NCI-H748 treated with DMSO at 0.1 percent for 48 hours (cell line): ENCODE data around the gene ICAM2.
"Not testable (repeated sequence)": the region's sequence is repeated elsewhere in the genome, so short reads cannot be mapped to it uniquely, and the experiment has no call there.

Experiments
- DNase-seq: peaks from one replicate; lab custom pipeline; 2025; lab: John Stamatoyannopoulos, UW

Gene ICAM2

GRCh38 chr17:64009571-64010402 lies 10.6 kb downstream of the ICAM2 start:
- DNase-seq = no peak

GRCh38 chr17:64008830-64009229 lies 11.6 kb downstream of the ICAM2 start:
- DNase-seq = no peak

DNA sequence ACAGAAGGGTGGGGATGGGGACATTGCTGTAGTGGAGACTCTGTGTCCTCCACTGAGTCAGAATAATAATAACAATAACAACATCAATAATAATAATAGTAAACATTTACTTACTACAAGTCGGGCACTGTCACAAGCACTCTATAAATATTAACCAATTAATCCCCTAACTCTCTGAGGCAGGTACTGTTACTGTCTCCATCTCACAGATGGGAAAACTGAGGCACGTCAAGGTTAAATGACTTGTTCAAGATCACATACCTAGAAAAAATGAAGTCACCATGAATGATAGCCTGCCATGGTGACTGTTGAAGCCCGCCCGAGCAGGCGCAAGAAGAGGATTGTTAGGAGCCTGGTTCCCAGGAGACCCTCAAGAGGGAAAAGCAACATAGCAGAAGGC lies 12.1 kb downstream of the ICAM2 start:
- no peak for DNase-seq

GRCh38 chr17:64007838-64008282 lies 12.6 kb downstream of the ICAM2 start:
- no peak for DNase-seq

GRCh38 chr17:64007089-64007837 lies 13.2 kb downstream of the ICAM2 start:
- DNase-seq = not testable (repeated sequence)

DNA sequence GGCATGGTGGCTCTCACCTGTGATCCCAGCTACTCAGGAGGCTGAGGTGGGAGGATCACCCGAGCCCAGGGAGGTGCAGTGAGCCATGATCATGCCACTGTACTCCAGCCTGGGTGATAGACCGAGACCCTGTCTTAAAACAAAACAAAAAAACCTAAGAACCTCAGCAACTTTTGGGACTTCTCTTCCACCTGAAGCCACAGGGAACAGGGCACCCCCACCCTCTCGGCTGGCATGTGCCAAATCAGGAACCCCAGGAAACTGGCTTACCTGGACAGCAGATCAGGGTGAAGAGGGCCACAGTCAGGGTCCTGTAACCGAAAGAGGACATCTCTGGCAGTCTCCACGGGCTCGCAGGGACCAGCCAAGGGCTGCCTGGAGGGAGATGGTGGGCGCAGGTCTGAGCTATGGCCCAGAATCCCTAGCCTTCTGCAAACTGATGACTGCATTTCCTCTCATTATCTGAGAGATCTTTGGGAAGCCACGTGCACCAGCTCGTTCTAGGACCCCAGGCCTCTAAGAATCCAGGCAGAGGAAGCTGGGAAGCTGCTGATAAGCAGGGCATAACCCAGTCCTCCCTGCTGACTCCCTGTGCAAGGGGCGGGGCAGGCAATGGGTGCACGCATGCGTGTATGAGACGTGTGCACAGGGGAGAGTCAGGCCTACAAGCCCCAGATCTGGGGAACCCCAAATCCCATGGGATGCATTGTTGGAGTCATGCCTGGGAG lies 13.9 kb downstream of the ICAM2 start:
- no peak for DNase-seq

- peak; percentile 3 for DNase-seq
Measured at GRCh38 chr17:64005734-64006167, 14.7 kb downstream of the ICAM2 start.

GRCh38 chr17:64004903-64005733 lies 15.3 kb downstream of the ICAM2 start:
- DNase-seq = no peak

DNA sequence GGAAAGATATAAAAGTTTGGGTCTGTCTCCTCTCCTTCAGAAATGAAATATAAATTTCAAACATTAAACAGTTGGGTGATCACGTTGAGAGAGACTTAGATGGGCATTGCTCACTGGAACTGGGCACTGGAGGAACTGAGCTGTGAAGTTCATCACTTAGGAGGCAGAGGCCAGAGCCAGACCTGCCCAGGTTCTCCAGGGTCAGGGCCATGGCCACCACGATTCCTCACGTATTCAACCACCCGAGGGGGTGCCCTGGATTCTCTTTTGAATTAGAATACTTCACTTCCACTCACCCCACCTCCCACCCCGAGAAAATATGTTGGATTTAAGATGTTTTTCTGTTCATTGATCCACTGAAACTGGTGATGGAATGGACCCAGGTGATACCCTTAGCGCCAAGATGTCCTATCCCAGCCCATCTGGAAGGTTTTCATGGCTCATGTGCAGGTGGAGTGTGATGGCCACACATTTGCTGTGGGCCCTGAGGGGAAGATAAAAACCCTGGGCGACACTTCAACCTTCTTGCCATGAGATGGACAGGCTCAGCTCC lies 16.1 kb downstream of the ICAM2 start:
- DNase-seq = no peak

GRCh38 chr17:64003526-64004121 lies 16.8 kb downstream of the ICAM2 start:
- no peak for DNase-seq

DNA sequence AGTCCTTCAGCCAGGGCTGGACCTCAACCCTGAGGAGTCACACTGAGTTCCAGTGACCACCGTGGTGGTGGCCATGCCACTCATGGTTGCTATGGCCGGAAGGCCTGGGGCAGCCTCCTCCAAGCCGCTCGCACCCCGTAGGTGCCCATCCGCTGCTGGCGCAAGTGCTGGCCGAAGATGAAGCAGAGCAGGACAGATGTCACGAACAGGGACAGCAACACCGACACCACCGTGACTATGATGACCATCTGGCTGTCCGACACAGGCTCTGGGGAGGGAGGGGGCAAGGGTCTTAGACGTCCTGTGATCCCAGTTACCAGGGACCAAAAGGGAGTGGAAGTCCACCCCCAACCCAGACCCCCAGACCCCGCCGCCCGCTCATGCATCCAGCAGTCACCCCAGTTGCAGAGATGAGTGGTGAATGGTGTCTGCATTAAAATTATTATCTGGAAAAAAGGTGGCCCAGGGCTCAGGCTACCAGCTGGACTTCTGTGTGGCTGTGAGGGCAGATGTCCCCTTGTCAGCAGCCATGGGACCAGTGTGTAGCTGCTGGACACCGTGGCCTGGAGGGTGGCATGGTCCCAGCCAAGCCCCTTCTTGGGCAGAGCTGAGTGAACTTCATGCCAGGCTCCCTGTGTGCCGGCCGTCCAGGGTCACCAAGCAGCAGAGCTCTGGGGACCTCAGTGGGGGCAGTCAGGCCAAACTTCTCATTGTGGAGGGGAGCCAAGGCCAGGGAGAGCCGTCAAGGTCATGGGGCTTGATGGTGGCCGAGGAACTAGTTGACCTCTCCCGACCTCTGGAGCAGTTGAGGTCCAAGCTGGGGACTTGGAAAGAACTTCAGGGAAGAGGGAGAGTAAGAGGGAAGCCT lies 17.5 kb downstream of the ICAM2 start:
- DNase-seq = no peak

DNA sequence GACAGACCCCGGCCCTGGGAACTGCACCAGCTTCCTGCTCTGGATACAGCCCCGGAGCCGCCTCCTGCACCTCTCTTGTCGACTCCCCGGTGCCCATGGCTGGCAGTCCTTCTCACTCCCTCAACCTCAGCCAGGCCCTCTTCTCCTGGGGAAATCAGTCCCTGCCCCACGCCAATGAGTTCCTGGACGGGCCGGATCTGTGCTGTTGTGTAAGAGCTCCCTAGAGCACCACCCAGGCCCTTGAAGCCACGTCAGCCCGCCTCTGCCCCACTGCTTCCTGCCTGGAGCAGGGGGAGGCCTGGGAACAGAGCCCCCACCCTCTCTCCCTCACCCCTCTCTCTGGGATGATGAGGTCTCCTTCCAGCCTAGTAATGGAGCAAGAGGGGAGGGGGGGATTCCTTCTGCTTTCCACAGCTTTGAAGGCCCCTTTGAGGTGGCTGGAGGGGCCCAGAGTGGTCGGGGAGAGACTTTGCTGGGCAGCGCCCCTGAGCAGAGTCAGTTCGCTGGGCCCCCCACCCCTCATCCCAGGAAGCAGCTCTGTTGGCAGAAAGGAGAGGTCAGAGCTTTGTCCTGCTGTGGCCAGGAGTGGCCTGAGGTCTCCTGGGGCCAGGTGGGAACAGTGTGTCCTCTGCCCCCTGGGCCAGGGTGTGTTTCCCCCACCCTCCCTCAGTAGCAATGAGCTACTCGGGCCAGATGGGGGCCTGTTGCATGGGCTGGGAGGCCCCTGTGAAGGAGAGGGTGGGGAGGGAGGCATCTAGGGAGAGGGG lies 18.5 kb downstream of the ICAM2 start:
- no peak for DNase-seq

- no peak for DNase-seq
Measured at GRCh38 chr17:64001091-64001579, 19.3 kb downstream of the ICAM2 start.

- DNase-seq = no peak
Measured at GRCh38 chr17:63999680-64000531, 20.5 kb downstream of the ICAM2 start.

- DNase-seq = no peak
Measured at GRCh38 chr17:63998721-63999679, 21.4 kb downstream of the ICAM2 start.

DNA sequence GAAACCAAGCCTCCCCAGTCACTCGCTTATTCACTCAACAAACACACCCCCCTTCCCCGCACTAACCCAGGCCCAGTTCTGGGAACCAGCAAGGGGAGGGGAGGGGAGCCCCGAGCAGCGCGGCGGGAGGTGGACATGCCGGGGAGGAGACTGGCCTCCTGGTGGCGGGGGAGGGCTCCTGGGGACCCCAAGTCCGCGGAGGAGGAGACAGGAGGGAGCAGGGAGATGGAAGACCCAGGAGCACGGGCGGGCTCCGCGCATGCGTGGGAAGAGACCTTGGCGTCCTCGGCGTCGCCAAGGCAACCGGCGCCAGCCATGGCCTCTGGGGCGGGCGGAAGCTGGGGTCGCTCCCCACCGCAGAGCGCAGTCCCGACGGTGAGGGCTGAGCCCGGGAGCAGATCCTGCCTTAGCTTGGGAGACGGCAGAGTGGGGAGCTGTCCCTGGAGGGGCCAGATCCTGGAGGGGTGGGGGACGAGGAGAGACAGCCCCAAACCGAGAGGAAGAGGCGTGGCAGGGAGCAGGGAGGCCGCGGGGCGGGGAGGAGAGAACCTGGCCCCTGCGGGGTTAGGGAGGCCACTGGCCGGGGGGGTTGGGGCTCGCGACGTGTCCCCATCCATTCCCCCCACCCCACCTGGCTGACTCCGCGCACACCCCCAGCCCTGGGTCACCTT lies 22.2 kb downstream of the ICAM2 start, which contains the start of gene PRR29:
Gene PRR29, plus strand, starts transcription at position 302 of the 671 bp plus-strand sequence. Its CDS starts 14 bp downstream, at position 316.
- peak; percentile 64 for DNase-seq
